GM18526 (cell line): ENCODE measurements around the gene JDP2.

Experiments
- POLR2A ChIP-seq: IDR thresholded peaks from 3 replicates; pipeline ENCODE4 v1.6.1; 2011; ENCODE audit not compliant: insufficient read length; ENCODE audit errors: extremely low read depth

Gene JDP2

DNA sequence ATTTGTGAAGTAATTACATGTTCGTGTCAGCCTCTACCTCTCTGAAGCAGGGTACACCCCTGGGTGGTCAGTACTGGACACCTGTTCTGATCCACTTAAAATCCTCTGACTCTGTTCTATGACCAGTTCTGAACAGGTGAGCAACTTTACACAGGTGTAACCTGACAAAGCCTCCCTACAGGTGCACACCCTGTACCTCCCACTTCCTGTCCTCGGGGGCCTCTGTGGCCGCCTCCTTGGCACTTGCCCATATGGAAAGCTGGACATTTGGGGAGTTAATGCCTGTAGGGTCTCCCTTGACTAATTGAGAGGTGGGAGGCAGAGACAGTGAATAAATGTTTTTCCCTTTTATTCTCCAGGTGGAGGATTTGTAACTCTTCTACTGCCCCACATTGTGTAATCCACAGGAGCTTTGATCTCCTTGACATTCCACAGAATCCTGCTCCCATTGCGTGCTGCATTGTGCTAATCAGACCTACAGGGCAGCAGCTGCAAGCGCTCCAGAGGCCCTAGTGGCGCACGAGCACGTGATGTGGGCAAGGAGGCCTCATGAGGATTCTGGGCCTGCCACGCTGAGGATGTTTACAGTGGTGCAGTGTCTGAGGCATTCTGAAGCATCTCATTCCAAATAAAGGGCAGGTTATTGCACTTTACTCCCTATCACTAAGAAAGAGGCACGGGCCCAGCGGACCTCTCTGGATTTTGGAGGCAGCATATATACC, 48.6 kb downstream of the JDP2 start:
- no peak for TF ChIP-seq POLR2A

DNA sequence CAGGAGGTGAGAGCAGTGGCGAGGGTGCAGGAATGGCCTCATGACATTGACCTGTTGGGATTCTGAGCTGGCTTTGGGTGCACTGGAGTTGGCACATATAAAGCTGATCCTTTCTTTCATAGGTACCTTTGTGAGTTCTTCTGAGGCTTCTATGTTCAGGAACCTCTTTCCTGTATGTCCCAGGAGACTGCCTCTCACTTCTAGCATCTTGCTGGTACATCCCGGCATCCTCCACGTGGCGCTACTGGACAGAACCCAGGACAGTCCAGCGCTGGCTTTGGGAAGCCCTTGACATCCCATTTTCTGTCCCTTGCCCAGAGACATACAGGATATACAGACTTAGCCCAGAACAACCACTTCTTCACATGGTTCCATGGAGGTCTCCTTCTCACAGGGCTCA, 50.1 kb downstream of the JDP2 start:
- TF ChIP-seq POLR2A = no peak

DNA sequence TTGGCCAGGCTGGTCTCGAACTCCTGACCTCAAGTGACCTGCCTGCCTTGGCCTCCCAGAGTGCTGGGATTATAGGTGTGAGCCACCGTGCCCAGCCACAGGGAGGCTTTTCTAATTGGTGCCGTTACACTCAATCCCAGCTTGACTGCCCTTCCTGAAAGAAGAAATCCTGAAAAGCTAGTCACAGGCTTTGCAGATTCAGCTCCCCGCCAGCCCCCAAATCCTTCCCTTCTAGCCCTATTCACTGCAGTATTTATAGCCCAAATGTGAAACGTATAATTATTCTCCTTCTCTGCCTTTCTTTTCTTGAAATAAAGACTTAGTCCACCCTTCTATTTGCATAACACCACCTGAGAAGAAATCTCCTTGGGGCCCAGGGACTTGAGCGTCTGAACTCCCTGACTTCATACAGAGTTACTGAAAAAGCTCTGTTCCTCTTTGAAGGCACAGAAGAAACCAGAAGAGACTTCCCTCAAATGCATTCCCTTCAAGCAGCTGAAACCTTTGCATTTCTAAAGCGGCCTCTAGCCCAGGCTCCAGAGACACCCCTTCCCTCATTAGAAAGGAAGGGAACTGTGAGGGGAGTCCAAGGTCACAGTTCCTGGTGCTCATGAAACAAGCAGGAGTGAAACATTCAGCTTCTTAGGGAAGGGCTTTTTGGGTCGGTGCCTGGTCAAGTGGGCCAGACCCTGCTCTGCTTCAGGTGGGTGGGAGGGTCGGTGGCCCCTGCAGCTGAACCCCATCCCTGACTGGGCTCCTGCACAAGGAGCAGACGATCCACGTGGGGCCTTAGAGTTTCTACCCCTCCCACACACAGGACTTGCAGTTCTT, 52.2 kb downstream of the JDP2 start:
- no peak for TF ChIP-seq POLR2A

DNA sequence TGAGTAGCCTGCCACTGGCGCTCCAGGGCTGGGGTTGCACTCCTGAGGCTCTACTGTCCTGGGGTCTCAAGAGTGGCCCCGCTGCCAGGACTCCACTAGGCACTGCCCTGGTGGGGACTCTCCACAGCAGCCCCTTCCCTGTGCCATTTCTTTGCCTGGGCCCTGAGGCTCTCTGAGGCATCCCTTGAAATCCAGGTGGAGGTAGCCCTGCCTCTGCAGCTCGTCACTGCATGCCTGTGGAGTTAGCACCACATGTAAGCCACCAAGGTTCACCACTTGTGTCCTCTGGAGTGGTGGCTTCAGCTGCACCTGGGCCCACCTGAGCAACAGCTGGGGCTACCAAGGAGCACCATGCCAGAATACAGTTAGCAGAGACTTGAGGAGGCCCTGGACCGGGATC, 54.5 kb downstream of the JDP2 start:
- TF ChIP-seq POLR2A = no peak

DNA sequence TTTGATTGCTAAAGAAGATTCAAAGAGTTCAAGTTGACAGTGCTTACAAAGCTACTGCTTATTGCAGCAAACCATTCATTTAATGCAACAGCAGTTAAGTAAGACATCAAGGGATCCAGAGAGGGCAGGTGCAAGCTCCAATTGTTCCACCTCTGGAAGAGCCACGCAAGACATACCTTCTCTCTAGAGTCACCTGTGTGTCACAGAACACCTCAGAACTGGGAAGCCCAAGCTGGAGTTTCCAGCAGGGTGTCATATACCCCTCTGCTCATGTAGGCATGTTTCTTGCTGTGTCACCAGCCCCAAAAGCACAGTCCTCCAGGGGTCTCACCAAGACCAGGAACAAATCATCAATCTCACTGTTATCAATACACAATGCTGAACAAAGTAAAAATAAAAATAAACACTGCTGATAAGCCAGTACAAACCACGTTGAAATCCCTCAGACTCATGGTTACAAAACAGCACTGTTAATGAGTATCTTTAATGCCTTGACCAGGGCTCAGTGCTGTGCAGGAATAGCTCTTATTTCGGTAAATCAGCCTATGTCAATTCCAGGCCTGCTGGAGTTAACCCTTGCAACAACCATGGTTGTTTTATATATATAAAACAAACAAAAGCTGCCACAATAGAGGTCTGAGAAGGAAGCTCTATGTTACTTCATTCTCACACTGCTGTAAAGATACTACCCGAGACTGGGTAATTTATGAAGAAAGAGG, 57.0 kb downstream of the JDP2 start:
- TF ChIP-seq POLR2A = no peak

DNA sequence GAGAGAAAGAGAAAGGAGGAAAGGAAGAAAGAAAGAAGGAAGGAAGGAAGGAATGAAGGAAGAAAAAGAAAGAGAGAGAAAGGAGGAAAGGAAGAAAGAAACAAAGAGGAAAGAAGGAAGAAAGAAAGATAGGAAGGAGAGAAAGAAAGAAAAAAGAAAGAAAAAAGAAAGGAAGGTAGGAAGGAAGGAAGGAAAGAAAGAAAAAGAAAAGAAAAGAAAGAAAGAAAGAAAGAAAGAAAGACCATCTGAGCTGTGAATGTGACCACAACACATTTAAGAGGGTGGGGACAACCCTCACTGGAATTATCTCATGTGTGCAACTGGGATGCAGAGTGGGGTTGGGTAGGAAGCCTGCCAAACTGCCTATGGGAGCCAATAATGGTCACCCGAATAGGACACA, 58.5 kb downstream of the JDP2 start:
- TF ChIP-seq POLR2A = no peak

DNA sequence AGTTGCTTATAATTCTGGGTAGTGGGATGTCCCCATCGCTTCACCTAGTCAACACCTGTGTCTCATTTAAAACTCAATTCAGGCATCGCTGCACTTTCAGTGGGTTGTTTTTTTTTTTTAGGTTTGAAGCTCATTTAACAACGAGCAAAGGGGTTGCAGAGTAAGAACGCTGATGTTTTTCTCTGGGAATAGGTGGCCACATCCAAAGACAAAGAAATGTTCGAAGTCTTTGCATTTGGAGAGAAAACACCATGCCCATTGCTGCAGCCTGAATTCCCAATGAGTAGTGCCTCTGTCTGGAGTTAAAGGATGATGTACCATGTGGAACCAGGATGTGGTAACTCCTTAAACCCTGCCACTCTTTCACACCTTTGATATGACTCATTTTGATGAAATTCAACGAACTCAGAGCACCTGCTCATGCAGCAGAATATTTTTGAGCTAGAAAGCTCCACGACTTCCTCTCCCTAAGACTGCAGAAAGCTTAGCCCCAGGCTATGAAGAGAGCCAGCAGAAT, 59.4 kb downstream of the JDP2 start:
- TF ChIP-seq POLR2A = no peak

DNA sequence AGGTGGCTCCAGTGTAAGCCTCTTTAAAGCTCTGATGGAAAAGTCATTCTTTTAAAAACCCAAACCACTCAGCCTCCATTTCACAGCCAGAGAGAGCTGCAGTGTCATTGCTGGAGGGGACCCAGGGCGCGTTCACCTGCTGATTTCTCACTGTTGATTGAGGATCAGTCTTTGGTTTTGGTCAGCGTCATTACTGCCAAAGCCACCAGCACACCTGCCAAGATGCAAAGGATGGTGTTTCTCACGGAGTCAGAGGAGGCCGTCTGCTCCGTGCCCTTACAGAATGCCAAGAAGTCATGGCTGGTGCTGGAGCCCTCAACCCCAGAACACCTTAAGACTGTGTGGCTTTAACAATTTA, 61.6 kb downstream of the JDP2 start:
- TF ChIP-seq POLR2A = no peak

DNA sequence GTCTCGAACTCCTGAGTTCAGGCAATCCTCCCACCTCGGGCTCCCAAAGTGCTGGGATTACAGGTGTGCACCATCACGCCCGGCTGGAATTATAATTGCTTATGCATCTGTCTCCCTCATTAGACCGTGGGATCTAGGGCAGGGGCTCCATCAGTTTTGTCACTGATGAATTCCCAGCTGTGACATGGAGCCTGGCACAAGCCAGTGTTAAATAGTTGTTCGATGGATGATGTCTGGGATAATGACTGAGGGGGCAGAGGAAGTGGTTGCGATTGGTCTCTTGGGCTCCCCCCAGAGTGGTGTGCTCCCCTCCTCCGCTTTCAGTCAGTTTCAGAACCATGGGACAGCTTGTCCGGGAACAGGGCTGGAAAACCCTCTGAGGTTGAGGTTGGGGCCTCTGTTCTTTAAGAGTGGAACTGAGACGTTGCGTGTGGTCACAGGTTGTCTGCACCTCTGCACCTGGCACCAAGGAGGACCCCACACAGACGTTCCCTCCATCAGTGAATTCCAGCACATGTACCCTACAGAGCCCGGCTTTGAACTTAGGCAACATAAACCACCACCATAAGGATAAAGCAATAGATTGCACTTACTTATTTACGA, 63.7 kb downstream of the JDP2 start:
- no peak for TF ChIP-seq POLR2A

DNA sequence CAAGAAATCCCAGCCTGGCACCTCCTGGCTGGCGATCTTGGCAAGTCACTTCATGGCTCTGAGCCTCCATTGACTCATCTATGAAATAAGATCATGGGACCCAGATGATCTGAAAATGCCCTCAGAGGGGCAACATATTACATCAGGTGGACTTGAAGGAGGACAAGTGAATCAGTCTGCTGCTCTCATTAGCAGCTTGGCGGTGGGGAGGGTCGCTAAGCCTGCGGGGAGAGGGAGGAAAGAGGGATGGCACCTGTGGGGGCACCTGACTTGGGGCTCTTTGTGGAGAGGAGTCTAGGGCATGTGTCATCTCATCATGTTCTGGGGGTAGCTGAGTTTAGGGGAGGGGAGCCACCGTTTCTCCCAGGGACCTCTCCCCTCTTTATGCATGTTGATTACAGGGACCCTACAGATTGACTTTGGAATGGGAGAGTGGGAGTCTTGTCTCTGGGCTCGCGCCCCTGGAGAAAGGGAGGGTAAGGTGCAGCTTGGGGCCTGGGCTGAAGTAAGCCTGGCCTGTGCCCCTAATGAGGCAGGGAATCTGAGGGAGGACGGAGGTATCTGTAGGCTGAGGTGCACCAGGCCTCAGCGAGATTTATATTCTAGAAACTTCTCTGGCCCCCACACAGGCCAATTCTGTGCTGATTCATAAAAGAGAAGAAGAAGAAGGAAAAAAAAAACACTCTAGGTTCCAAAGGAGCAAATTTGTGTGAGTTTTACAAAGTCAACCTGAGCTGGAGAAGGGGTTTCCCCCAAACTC, 65.2 kb downstream of the JDP2 start:
- TF ChIP-seq POLR2A = no peak

DNA sequence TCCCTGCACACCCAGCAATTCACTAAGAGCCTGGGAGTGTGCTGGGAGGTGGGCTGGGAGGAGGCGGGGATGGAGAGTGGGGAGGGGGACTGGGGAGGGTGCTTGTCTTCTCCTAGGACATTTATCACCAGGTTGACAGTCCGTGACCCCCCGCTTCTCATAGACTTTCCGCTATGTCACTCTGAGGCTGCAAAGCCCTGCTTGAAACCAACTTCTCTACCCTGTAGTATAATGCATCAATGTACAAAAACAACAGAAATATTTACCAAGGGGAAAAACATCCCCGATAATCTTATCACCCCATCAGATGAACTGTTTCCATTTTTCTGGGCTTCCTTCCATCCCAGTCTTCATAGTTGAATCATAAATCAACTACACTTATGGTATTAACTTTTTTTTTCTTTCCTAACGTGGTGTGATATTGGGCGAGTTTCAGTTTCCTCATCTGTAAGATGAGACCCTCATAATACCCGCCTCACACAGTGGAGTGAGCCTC, 65.8 kb downstream of the JDP2 start:
- no peak for TF ChIP-seq POLR2A

DNA sequence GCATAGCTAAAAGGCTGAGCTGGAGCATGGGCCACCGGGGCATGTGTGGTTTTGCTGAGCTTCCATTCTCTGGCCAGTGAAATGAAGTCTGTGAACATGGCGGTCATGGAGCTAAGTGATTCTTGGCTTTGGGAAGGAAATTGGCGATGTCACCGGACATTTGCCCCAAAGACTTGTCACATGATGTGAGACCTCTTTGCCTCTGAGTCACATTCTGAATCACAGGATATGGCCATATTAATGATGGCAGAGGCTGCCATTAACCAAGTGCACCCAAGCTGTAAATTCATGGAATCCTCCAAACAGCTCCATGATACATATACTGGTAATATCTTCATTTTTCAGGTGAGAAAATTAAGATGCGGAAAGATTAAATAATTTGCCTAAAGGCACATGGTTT, 67.1 kb downstream of the JDP2 start:
- no peak for TF ChIP-seq POLR2A

DNA sequence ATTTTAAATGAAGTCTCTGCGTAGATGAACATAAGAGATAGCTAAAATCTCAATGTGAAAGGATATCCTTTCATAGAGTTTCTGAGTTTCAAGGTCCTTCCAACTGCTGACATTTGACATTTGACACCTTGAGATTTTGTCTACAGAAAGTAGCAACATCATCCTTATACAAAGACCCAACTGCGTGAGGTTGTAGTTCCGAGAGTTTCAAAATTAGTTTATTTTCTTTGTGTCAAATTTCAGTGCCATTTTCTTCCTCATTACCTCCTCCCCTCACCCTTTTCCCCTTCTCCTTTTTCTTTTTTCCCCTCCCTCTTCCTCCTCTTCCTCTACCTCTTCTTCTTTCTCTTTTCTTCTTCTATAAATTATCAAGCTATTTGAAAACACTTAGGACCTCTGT, 67.6 kb downstream of the JDP2 start:
- no peak for TF ChIP-seq POLR2A

DNA sequence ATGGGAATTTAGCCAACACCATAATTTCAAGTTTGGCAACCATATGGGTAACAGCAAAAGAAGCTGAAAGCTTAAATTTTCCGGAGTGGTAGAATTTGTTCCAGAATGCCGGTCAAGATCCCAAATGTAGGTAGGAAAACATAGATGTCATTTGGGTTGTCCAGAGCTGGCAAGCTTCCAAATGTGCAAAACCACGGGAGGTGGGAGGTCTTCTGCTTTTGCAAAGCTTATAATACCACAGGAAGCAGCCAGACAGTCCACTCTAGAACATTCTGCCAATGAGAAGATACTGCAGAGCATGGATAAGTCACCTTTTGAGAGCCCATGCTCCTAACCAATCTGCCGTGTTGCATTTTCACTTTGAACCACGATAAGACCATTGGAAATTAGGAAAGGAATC, 68.1 kb downstream of the JDP2 start:
- TF ChIP-seq POLR2A = no peak

DNA sequence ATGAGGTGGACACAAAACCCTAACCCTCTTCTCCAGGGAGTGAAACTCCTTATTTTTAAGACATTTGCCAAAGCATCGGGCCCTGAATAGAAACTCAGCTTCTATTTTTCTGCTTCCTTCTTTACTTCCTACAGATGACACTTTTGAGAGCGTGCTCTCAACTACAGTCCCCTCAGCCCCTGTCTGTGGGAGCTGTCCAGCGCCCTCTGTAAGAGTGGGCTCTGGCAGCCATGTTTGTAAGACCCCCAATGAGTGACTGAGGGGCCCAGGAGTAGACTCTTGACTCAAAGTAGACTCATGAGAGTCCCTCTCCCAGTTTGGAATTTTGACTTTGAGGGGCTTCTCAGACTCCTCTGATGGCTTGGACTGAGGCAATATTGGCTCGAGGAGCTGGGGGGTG, 68.9 kb downstream of the JDP2 start:
- TF ChIP-seq POLR2A = no peak
